Neural crest cell (in vitro differentiated cells): ENCODE measurements around the gene DYRK1A. TPM values are rescaled to one million over a fixed set of nuclear protein-coding genes. Genes with fewer than 3 reads are reported as not detected.

Experiments
- DNase-seq: peaks from one replicate; pipeline ENCODE4 v3.0.0; 2021; ENCODE audit warnings: low read depth, mixed read lengths, low spot score
- H3K27ac Mint-ChIP-seq: one replicate; pipeline ENCODE4 v1.8.0; 2021; ENCODE audit warnings: mild to moderate bottlenecking, mixed read lengths; ENCODE audit not compliant: unreplicated experiment
- H3K27me3 Mint-ChIP-seq: 2 replicates; pipeline ENCODE4 v1.8.0; 2021; ENCODE audit warnings: low read depth, mild to moderate bottlenecking, mixed read lengths
- H3K36me3 Mint-ChIP-seq: 2 replicates; pipeline ENCODE4 v1.8.0; 2021; ENCODE audit warnings: low read depth, mild to moderate bottlenecking, mixed read lengths
- H3K4me1 Mint-ChIP-seq: 2 replicates; pipeline ENCODE4 v1.8.0; 2021; ENCODE audit warnings: mixed read lengths
- H3K4me3 Mint-ChIP-seq: one replicate; pipeline ENCODE4 v1.8.0; 2021; ENCODE audit warnings: mild to moderate bottlenecking, mixed read lengths
- H3K9me3 Mint-ChIP-seq: 2 replicates; pipeline ENCODE4 v1.8.0; 2021; ENCODE audit warnings: mixed read lengths
- total RNA-seq: library from RNA; stranded (reverse); gene quantifications from 2 replicates; pipeline ENCODE4 v1.2.1, GENCODE V29; 2021
- TF ChIP-seq, protein P1 (sequence below): fragments of 200-600 bp; sonication (generic); conservative IDR thresholded peaks from 2 replicates; pipeline ENCODE4 v1.5.0; 2021; ENCODE audit warnings: antibody characterized with exemption, mild to moderate bottlenecking

DYRK1A gene
- total RNA-seq, 1 donor from 2014 or later: 77.0 TPM

- Mint-ChIP-seq H3K27me3 (no peaks in the 10 kb centered on the region), H3K36me3 (peaks cover 10% of the 10 kb centered on the region), H3K9me3 (no peaks in the 10 kb centered on the region), H3K27ac (no peak overlapping the region), H3K4me3 (no peak overlapping the region), H3K4me1 (peaks cover 49% of the 10 kb centered on the region)
- TF ChIP-seq, protein P1, sequence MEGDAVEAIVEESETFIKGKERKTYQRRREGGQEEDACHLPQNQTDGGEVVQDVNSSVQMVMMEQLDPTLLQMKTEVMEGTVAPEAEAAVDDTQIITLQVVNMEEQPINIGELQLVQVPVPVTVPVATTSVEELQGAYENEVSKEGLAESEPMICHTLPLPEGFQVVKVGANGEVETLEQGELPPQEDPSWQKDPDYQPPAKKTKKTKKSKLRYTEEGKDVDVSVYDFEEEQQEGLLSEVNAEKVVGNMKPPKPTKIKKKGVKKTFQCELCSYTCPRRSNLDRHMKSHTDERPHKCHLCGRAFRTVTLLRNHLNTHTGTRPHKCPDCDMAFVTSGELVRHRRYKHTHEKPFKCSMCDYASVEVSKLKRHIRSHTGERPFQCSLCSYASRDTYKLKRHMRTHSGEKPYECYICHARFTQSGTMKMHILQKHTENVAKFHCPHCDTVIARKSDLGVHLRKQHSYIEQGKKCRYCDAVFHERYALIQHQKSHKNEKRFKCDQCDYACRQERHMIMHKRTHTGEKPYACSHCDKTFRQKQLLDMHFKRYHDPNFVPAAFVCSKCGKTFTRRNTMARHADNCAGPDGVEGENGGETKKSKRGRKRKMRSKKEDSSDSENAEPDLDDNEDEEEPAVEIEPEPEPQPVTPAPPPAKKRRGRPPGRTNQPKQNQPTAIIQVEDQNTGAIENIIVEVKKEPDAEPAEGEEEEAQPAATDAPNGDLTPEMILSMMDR: no peak
- DNase-seq: no peak
Measured at GRCh38 chr21:37395961-37396360, 29.4 kb downstream of the DYRK1A start.

DNA sequence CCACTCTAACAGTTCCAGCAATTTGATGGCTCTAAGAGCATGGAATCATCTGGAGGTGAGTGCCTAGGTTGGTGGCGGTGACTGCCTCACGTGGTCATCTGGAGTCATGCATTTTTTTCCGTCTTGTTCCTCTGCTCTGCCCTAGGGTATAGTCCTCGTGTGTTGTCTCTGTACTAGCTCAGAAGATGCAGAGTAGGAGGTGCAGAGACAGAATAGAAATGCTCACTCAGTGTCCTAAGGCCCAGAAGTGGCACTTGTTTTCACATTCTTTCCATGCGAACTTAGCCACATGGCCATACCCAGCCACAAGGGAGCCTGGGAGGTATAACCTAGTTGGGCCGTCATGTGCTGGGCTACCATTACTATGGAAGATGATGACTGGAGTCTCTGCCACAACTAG, 30.3 kb downstream of the DYRK1A start:
- Mint-ChIP-seq H3K9me3 (no peaks in the 10 kb centered on the region), H3K27ac (no peak overlapping the region), H3K4me1 (peaks cover 42% of the 10 kb centered on the region), H3K27me3 (no peaks in the 10 kb centered on the region), H3K36me3 (peaks cover 10% of the 10 kb centered on the region), H3K4me3 (no peak overlapping the region)
- TF ChIP-seq, protein P1: no peak
- DNase-seq: no peak

DNA sequence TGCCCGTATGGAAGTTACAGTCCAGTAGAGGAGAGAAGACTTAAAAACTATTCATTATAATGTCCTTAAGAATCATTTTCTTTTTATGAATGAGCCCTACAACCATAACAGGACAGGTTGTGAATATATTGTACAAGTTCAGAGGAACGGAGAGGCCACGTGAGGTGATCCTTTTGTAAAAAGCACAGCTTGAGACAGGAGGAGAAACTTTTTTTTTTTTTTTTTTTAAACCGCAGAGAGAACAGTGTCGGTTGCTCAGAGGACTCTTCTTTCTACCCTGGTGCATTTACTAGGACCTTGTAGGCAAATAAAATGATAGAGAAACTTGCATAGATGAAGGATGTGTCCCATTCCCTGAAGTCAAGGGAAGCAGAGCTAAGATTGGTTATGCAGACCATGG, 32.1 kb downstream of the DYRK1A start:
- no peak for DNase-seq
- peak overlapping the region; percentile 13 for H3K27ac Mint-ChIP-seq
- no peaks in the 10 kb centered on the region for H3K27me3 Mint-ChIP-seq
- H3K4me1 Mint-ChIP-seq: peaks cover 37% of the 10 kb centered on the region
- peaks cover 21% of the 10 kb centered on the region for H3K36me3 Mint-ChIP-seq
- no peak overlapping the region for H3K4me3 Mint-ChIP-seq
- peaks cover 5% of the 10 kb centered on the region for H3K9me3 Mint-ChIP-seq
- TF ChIP-seq, protein P1: no peak

GRCh38 chr21:37402251-37402867, 35.8 kb downstream of the DYRK1A start:
- H3K4me3 Mint-ChIP-seq: no peak overlapping the region
- peaks cover 40% of the 10 kb centered on the region for H3K4me1 Mint-ChIP-seq
- TF ChIP-seq, protein P1: no peak
- H3K27ac Mint-ChIP-seq: no peak overlapping the region
- no peaks in the 10 kb centered on the region for H3K27me3 Mint-ChIP-seq
- H3K9me3 Mint-ChIP-seq: peaks cover 5% of the 10 kb centered on the region
- peaks cover 23% of the 10 kb centered on the region for H3K36me3 Mint-ChIP-seq
- no peak for DNase-seq

DNA sequence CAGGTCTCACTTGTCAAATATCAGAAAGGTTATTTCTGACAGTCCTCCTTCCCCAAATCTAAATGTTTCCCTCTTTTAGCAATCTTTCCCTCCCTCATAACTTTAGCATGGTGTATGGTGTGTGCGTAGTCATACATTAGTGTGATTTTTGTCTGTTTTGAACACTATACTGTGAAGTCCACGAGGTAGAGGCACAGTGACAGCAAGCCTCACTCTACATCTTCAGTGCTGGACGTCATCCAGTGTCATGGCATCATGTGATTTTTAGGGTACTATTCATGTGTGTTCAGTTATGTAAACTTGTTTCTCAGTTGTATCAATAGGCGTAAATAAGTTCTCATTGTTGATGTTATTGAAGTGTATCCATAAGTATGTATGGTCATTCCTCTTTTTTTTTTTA, 39.1 kb downstream of the DYRK1A start:
- H3K4me3 Mint-ChIP-seq: no peak overlapping the region
- H3K27ac Mint-ChIP-seq: no peak overlapping the region
- H3K27me3 Mint-ChIP-seq: no peaks in the 10 kb centered on the region
- peaks cover 5% of the 10 kb centered on the region for H3K9me3 Mint-ChIP-seq
- DNase-seq: no peak
- TF ChIP-seq, protein P1: no peak
- H3K36me3 Mint-ChIP-seq: peaks cover 14% of the 10 kb centered on the region
- H3K4me1 Mint-ChIP-seq: peaks cover 45% of the 10 kb centered on the region
